HepG2 (cell line): ENCODE results near the gene SPAG9. TPM values are rescaled to one million over a fixed set of nuclear protein-coding genes. Genes with fewer than 3 reads are reported as not detected.

Experiments
- ATAC-seq: fragments of 200-7000 bp; cut with Tn5 transposase; 3 replicates; pipeline ENCODE4 v1.9.1; 2020; ENCODE audit warnings: mild to moderate bottlenecking, moderate library complexity
- BruUV-seq: library from RNA; stranded (reverse); fragments of 400-500 nt; replicated peaks from 2 replicates; lab custom pipeline; 2021; lab: Mats Ljungman, UMichigan
- CTCF ChIA-PET: fragments of 300-600 bp; formaldehyde crosslinking; extraction: SDS; loops from one replicate; lab custom pipeline; 2021; ENCODE audit warnings: low total read pairs, inconsistent platforms, low intra/inter-chr PET ratio; lab: Yijun Ruan, JAX
- POLR2A ChIA-PET: fragments of 350-600 bp; sonication (Branson Sonifier 250); formaldehyde crosslinking; loops from one replicate; lab custom pipeline; 2020; ENCODE audit warnings: antibody characterized with exemption, inconsistent platforms; lab: Yijun Ruan, JAX
- DNase-seq: peaks from one replicate; pipeline ENCODE4 v3.0.0-alpha.2; 2015; ENCODE audit warnings: low spot score
- FAIRE-seq: peaks from 3 replicates; lab custom pipeline; 2011; peaks lifted over from hg19 to GRCh38; lab: Jason Lieb, UNC
- H2AFZ ChIP-seq: one replicate; pipeline ENCODE4 v1.6.1; 2011; ENCODE audit warnings: low read length, inconsistent platforms
- H3K27ac ChIP-seq: fragments of 300-600 bp; 3 replicates; pipeline ENCODE4 v1.8.0; 2011; ENCODE audit warnings: mixed run types, mild to moderate bottlenecking, mixed read lengths, low read length, inconsistent platforms; ENCODE audit not compliant: insufficient read depth; ENCODE audit errors: extremely low read length
- H3K27me3 ChIP-seq, 2 experiments: fragments of 200-600 bp in 1 of 2; 2 replicates in 1 of 2; 3 replicates in 1 of 2; pipeline versions ENCODE4 v1.6.0 to v1.8.0; 2011; ENCODE audit warnings: low read length in 2 of 2, mild to moderate bottlenecking in 2 of 2, moderate library complexity in 2 of 2, inconsistent platforms in 1 of 2; ENCODE audit not compliant: insufficient read depth in 2 of 2, control insufficient read depth in 1 of 2
- H3K36me3 ChIP-seq, 2 experiments: fragments of 200-600 bp in 1 of 2; replicated peaks in 1 of 2; 2 replicates in 1 of 2; 3 replicates in 1 of 2; pipeline versions ENCODE4 v1.5.1 to v1.8.0; 2011; ENCODE audit warnings: low read length in 2 of 2, inconsistent platforms in 1 of 2; ENCODE audit not compliant: insufficient read depth in 2 of 2, control insufficient read depth in 1 of 2
- H3K4me1 ChIP-seq: 2 replicates; pipeline ENCODE4 v1.5.1; 2012; ENCODE audit warnings: low read length, inconsistent platforms; ENCODE audit not compliant: insufficient read depth
- H3K4me2 ChIP-seq: 2 replicates; pipeline ENCODE4 v1.6.0; 2011; ENCODE audit warnings: low read depth, low read length, inconsistent platforms
- H3K4me3 ChIP-seq, 3 experiments: fragments of 200-600 bp in 1 of 3; sonication (generic), shearing (Covaris generic) in 1 of 3; replicated peaks in 1 of 3; 2 replicates each; pipeline ENCODE4 v1.5.1; 2011 to 2016; ENCODE audit warnings: low read length in 3 of 3, inconsistent platforms in 2 of 3, low read depth in 2 of 3, mild to moderate bottlenecking in 2 of 3, control low read depth in 1 of 3, mixed read lengths in 1 of 3; ENCODE audit not compliant: insufficient read depth in 1 of 3
- H3K79me2 ChIP-seq: one replicate; pipeline ENCODE4 v1.6.1; 2011; ENCODE audit warnings: low read length, inconsistent platforms; ENCODE audit not compliant: insufficient read depth
- H3K9ac ChIP-seq: 2 replicates; pipeline ENCODE4 v1.6.0; 2011; ENCODE audit warnings: mild to moderate bottlenecking, low read depth, low read length, inconsistent platforms; ENCODE audit not compliant: insufficient read depth
- H3K9me3 ChIP-seq: 2 replicates; pipeline ENCODE4 v1.5.1; 2012; ENCODE audit warnings: mild to moderate bottlenecking, low read length
- H4K20me1 ChIP-seq: 2 replicates; pipeline ENCODE4 v1.6.0; 2011; ENCODE audit warnings: inconsistent platforms, mild to moderate bottlenecking, low read length, moderate library complexity; ENCODE audit not compliant: insufficient read depth
- FOXK1 ChIP-seq: sonication (generic); formaldehyde crosslinking; IDR thresholded peaks from 2 replicates; pipeline ENCODE4 v1.4.0; 2020; ENCODE audit warnings: low read depth, missing genetic modification reagents, borderline replicate concordance
- NCOA5 ChIP-seq: sonication (generic); formaldehyde crosslinking; IDR thresholded peaks from 2 replicates; pipeline ENCODE4 v1.4.0; 2020; ENCODE audit warnings: missing genetic modification reagents
- SNAI1 ChIP-seq: sonication (generic); formaldehyde crosslinking; IDR thresholded peaks from 2 replicates; pipeline ENCODE4 v1.5.0; 2020; ENCODE audit warnings: mild to moderate bottlenecking, missing genetic modification reagents, borderline replicate concordance
- SOX13 ChIP-seq, 3 experiments: fragments of 450-650 bp in 1 of 3; sonication (generic) in 1 of 3; formaldehyde crosslinking in 1 of 3; IDR thresholded peaks in 2 of 3; conservative IDR thresholded peaks in 1 of 3; 2 replicates each; pipeline versions ENCODE4 v1.5.0 to v1.6.1; 2016 to 2020; ENCODE audit warnings: antibody characterized with exemption in 1 of 3, mild to moderate bottlenecking in 1 of 3, missing compliant biosample characterization in 1 of 3, missing genetic modification reagents in 1 of 3, moderate library complexity in 1 of 3
- SOX6 ChIP-seq, 2 experiments: fragments of 450-650 bp in 1 of 2; sonication (generic) in 1 of 2; formaldehyde crosslinking in 1 of 2; IDR thresholded peaks; 2 replicates each; pipeline versions ENCODE4 v1.4.0 to v1.6.1; 2017 to 2020; ENCODE audit warnings: antibody characterized with exemption in 1 of 2, mild to moderate bottlenecking in 1 of 2, missing genetic modification reagents in 1 of 2
- TBL1XR1 ChIP-seq: fragments of 150-350 bp; IDR thresholded peaks from 2 replicates; pipeline ENCODE4 v1.6.1; 2014; ENCODE audit warnings: borderline replicate concordance, low read length; ENCODE audit not compliant: partially characterized antibody
- ZFP1 ChIP-seq: IDR thresholded peaks from 2 replicates; pipeline ENCODE4 v1.6.1; 2016
- ZFX ChIP-seq: sonication (generic); formaldehyde crosslinking; IDR thresholded peaks from 2 replicates; pipeline ENCODE4 v1.4.0; 2020; ENCODE audit warnings: mild to moderate bottlenecking, low read depth, missing genetic modification reagents, moderate library complexity
- ZNF558 ChIP-seq: sonication (generic); formaldehyde crosslinking; IDR thresholded peaks from 2 replicates; pipeline ENCODE4 v1.9.0; 2022; ENCODE audit warnings: mild to moderate bottlenecking, missing genetic modification reagents, borderline replicate concordance
- WGBS: methylation state at CpG from one replicate; pipeline ENCODE4 v1.1.6; 2017; ENCODE audit warnings: low lambda C conversion rate; 5-methylcytosine and 5-hydroxymethylcytosine counted together
- in situ Hi-C: cut with HindIII; loops from 2 replicates; pipeline ENCODE4 v1.10.0; 2017; ENCODE audit warnings: low pct_unique_long_range_greater_than_20kb; ENCODE audit not compliant: extremely low pct_ligation_motif_present
- intact Hi-C: fragments of 100-400 bp; cut with micrococcal nuclease; formaldehyde crosslinking; loops from one replicate; pipeline ENCODE4 v1.10.0; 2022; ENCODE audit not compliant: unreplicated experiment
- polyA plus RNA-seq, 8 experiments: library from polyadenylated mRNA; depleted of rRNA in 3 of 8; stranded (reverse) in 7 of 8; unstranded in 1 of 8; fragments of >200 nt; fragmentation: Illumina TruSeq in 4 of 8; extraction: Trizol in 4 of 8; gene quantifications; 2 replicates each; pipeline versions ENCODE4 v1.2.1 to v1.2.3, GENCODE V29; 2011 to 2016; ENCODE audit warnings: low read depth in 4 of 8, missing spikeins in 1 of 8, mixed read lengths in 1 of 8; ENCODE audit not compliant: insufficient read depth in 1 of 8
- total RNA-seq, 5 experiments: library from RNA; depleted of rRNA; stranded (reverse); fragments of >200 nt; fragmentation: Illumina TruSeq; extraction: Trizol; gene quantifications; 2 replicates each; pipeline ENCODE4 v1.2.3, GENCODE V29; 2016; ENCODE audit warnings: low read depth in 1 of 5
- TF ChIP-seq, protein P1 (sequence below): sonication (generic); formaldehyde crosslinking; IDR thresholded peaks from 2 replicates; pipeline ENCODE4 v1.4.0; 2020; ENCODE audit warnings: mild to moderate bottlenecking, missing genetic modification reagents
- TF ChIP-seq, protein P2 (sequence below): sonication (generic); formaldehyde crosslinking; IDR thresholded peaks from 2 replicates; pipeline ENCODE4 v1.5.0; 2020; ENCODE audit warnings: mild to moderate bottlenecking, missing genetic modification reagents
- TF ChIP-seq, protein P3 (sequence below): sonication (generic); formaldehyde crosslinking; IDR thresholded peaks from 2 replicates; pipeline ENCODE4 v1.8.1; 2023; ENCODE audit warnings: mild to moderate bottlenecking, missing genetic modification reagents
- TF ChIP-seq, protein P4 (sequence below): sonication (generic); formaldehyde crosslinking; IDR thresholded peaks from 2 replicates; pipeline ENCODE4 v1.5.0; 2020; ENCODE audit warnings: mild to moderate bottlenecking, missing genetic modification reagents, borderline replicate concordance
- TF ChIP-seq, protein P5 (sequence below): sonication (generic); formaldehyde crosslinking; IDR thresholded peaks from 2 replicates; pipeline ENCODE4 v1.9.0; 2022; ENCODE audit warnings: missing genetic modification reagents, mild to moderate bottlenecking, borderline replicate concordance

Gene SPAG9
- total and polyA plus RNA-seq, 2 of the 13 experiments (the other 11 are each of a cell fraction or from before 2014, with no cell fraction given) = 43.2 to 78.6 TPM

DNA sequence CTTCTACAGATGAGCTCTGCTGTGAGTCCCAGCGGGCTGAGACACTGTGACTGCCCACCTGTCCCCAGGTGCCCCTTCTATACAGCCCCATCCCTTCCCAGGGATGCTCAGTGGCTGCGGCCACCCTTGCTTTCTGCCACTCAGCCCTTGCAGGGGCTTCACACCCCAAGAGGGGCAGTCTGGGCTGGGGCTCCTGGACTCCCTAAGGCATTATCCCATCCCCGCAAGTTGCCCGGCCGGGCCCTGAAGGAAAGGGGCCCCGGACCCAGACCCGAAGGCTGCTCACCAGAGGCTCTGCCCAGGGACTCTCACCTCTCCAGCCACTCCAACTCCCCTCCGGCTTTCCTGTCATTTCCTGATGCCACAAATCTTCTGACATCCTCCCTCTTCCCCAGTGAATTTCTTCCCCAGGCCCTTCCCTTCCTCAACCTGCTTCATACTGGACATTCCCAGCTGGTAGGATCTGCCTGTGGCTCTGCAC, 166.0 kb downstream of the SPAG9 start:
- H3K27me3 ChIP-seq = no peaks in the 10 kb centered on the region
- H3K4me1 ChIP-seq = peaks cover 59% of the 10 kb centered on the region
- intact Hi-C loops (loop anchor here (10.0 kb wide), 1 partner anchor 410 kb away; the partner anchor contains the start of gene SPATA20), in situ Hi-C loops (loop anchor here (5.0 to 10.0 kb wide), 2 partner anchors 172 to 410 kb away; partner anchors contain the start of gene SPATA20)
- no peak overlapping the region for H3K4me2 ChIP-seq
- H3K9me3 ChIP-seq = no peaks in the 10 kb centered on the region
- CTCF ChIA-PET = no interaction called here
- POLR2A ChIA-PET = interaction anchor here (0.9 to 6.3 kb wide), 8 partner anchors 10 to 102 kb away, joined by 3 to 52 read pairs (median 4); partner anchors contain the start of gene TOB1
- BruUV-seq = no TSS peak
- ATAC-seq (peak; percentile 2; the same call in 2 of the 3 replicates), FAIRE-seq (no peak), DNase-seq (no peak)
- no peak overlapping the region for H3K4me3 ChIP-seq
- no peaks in the 10 kb centered on the region for H3K79me2 ChIP-seq
- no peak overlapping the region for H3K9ac ChIP-seq
- H3K27ac ChIP-seq = no peak overlapping the region
- H3K36me3 ChIP-seq = no peaks in the 10 kb centered on the region
- H4K20me1 ChIP-seq = no peaks in the 10 kb centered on the region
- WGBS = 91% methylated on average over 7 of the region's 8 CpGs
- H2AFZ ChIP-seq = no peak overlapping the region
- TF ChIP-seq SOX13 (IDR thresholded peaks at IDR 0.05) (no peak), SOX13 (CRISPR knock-in tag; conservative IDR thresholded peaks at IDR 0.05 in 1 of 2, IDR thresholded peaks at IDR 0.05 in 1 of 2) (no peak), ZFP1 (CRISPR knock-in tag) (no peak), ZFX (CRISPR knock-in tag) (no peak), NCOA5 (CRISPR knock-in tag) (no peak), FOXK1 (CRISPR knock-in tag) (no peak), SOX6 (IDR thresholded peaks at IDR 0.05) (no peak), SOX6 (CRISPR knock-in tag; IDR thresholded peaks at IDR 0.05) (0 out of 2 replicates have a peak, but pooled peaks have one; percentile 22), TBL1XR1 (no peak), ZNF558 (no peak), SNAI1 (CRISPR knock-in tag) (0 out of 2 replicates have a peak, but pooled peaks have one; percentile 67)
- TF ChIP-seq, protein P1, sequence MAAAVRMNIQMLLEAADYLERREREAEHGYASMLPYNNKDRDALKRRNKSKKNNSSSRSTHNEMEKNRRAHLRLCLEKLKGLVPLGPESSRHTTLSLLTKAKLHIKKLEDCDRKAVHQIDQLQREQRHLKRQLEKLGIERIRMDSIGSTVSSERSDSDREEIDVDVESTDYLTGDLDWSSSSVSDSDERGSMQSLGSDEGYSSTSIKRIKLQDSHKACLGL (CRISPR knock-in tag) = no peak
- TF ChIP-seq, protein P2, sequence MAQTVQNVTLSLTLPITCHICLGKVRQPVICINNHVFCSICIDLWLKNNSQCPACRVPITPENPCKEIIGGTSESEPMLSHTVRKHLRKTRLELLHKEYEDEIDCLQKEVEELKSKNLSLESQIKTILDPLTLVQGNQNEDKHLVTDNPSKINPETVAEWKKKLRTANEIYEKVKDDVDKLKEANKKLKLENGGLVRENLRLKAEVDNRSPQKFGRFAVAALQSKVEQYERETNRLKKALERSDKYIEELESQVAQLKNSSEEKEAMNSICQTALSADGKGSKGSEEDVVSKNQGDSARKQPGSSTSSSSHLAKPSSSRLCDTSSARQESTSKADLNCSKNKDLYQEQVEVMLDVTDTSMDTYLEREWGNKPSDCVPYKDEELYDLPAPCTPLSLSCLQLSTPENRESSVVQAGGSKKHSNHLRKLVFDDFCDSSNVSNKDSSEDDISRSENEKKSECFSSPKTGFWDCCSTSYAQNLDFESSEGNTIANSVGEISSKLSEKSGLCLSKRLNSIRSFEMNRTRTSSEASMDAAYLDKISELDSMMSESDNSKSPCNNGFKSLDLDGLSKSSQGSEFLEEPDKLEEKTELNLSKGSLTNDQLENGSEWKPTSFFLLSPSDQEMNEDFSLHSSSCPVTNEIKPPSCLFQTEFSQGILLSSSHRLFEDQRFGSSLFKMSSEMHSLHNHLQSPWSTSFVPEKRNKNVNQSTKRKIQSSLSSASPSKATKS (CRISPR knock-in tag) = no peak
- TF ChIP-seq, protein P3, sequence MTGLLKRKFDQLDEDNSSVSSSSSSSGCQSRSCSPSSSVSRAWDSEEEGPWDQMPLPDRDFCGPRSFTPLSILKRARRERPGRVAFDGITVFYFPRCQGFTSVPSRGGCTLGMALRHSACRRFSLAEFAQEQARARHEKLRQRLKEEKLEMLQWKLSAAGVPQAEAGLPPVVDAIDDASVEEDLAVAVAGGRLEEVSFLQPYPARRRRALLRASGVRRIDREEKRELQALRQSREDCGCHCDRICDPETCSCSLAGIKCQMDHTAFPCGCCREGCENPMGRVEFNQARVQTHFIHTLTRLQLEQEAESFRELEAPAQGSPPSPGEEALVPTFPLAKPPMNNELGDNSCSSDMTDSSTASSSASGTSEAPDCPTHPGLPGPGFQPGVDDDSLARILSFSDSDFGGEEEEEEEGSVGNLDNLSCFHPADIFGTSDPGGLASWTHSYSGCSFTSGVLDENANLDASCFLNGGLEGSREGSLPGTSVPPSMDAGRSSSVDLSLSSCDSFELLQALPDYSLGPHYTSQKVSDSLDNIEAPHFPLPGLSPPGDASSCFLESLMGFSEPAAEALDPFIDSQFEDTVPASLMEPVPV (CRISPR knock-in tag) = 0 out of 2 replicates have a peak, but pooled peaks have one; percentile 15
- TF ChIP-seq, protein P4, sequence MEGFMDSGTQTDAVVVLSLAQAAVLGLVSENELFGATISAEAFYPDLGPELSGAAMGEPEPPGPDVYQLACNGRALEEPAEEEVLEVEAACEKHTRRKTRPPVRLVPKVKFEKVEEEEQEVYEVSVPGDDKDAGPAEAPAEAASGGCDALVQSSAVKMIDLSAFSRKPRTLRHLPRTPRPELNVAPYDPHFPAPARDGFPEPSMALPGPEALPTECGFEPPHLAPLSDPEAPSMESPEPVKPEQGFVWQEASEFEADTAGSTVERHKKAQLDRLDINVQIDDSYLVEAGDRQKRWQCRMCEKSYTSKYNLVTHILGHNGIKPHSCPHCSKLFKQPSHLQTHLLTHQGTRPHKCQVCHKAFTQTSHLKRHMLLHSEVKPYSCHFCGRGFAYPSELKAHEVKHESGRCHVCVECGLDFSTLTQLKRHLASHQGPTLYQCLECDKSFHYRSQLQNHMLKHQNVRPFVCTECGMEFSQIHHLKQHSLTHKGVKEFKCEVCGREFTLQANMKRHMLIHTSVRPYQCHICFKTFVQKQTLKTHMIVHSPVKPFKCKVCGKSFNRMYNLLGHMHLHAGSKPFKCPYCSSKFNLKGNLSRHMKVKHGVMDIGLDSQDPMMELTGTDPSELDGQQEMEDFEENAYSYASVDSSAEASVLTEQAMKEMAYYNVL = peak; percentile 10; the same call in 1 of the 2 replicates
- TF ChIP-seq, protein P5, sequence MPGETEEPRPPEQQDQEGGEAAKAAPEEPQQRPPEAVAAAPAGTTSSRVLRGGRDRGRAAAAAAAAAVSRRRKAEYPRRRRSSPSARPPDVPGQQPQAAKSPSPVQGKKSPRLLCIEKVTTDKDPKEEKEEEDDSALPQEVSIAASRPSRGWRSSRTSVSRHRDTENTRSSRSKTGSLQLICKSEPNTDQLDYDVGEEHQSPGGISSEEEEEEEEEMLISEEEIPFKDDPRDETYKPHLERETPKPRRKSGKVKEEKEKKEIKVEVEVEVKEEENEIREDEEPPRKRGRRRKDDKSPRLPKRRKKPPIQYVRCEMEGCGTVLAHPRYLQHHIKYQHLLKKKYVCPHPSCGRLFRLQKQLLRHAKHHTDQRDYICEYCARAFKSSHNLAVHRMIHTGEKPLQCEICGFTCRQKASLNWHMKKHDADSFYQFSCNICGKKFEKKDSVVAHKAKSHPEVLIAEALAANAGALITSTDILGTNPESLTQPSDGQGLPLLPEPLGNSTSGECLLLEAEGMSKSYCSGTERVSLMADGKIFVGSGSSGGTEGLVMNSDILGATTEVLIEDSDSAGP = peak; percentile 27; the same call in 1 of the 2 replicates
